Stimulated activated CD4-positive, alpha-beta T cell treated with anti-CD3 and anti-CD28 coated beads, Interleukin-15, amount 100 ng/mL, for 1 hour (primary cell): ENCODE results near the gene SPATA31A7.
"Not testable (repeated sequence)": the region's sequence is repeated elsewhere in the genome, so short reads cannot be mapped to it uniquely, and the experiment has no call there.

ENCODE experiments used
- DNase-seq, 2 donors: peaks; one replicate each; pipeline ENCODE4 v3.0.0-alpha.2; 2020; ENCODE audit warnings: low read depth in 1 of 2, low spot score in 1 of 2

The SPATA31A7 gene

GRCh38 chr9:61189736-61190135, at the start of gene SPATA31A7:
Gene SPATA31A7, plus strand, starts transcription at chr9:61190036. Its CDS starts 29 bp downstream, at chr9:61190065.
- not testable (repeated sequence) for DNase-seq

- not testable (repeated sequence) for DNase-seq
These were observed 36.6 kb downstream of the SPATA31A7 start for GRCh38 chr9:61226438-61226837.
